Fibroblast of lung (primary cell): ENCODE data around the gene CCDC169. TPM values are rescaled to one million over a fixed set of nuclear protein-coding genes. Genes with fewer than 3 reads are reported as not detected.
A peak's percentile ranks its signal among the peaks of the same experiment; 100 is the strongest.

Experiments used
- DNase-seq, 2 donors: peaks; one replicate each; pipeline versions ENCODE4 v3.0.0 to v3.0.0-alpha.2; 2010; ENCODE audit warnings: low read depth in 2 of 2
- H2AFZ ChIP-seq: 2 replicates; pipeline ENCODE4 v1.5.1; 2012; ENCODE audit warnings: low read length, control low read depth, inconsistent platforms
- H3K27ac ChIP-seq: 2 replicates; pipeline ENCODE4 v1.5.1; 2011; ENCODE audit warnings: low read length, control low read depth; ENCODE audit not compliant: insufficient read depth
- H3K27me3 ChIP-seq: 2 replicates; pipeline ENCODE4 v1.5.1; 2011; ENCODE audit warnings: mild to moderate bottlenecking, low read length; ENCODE audit not compliant: control insufficient read depth, insufficient read depth
- H3K36me3 ChIP-seq: 2 replicates; pipeline ENCODE4 v1.5.1; 2011; ENCODE audit warnings: low read length; ENCODE audit not compliant: control insufficient read depth, insufficient read depth
- H3K4me1 ChIP-seq: 2 replicates; pipeline ENCODE4 v1.5.1; 2011; ENCODE audit warnings: low read length; ENCODE audit not compliant: control insufficient read depth, insufficient read depth; ENCODE audit errors: extremely low read depth
- H3K4me2 ChIP-seq: 2 replicates; pipeline ENCODE4 v1.5.1; 2011; ENCODE audit warnings: low read length, control low read depth; ENCODE audit not compliant: insufficient read depth; ENCODE audit errors: extremely low read depth
- H3K4me3 ChIP-seq, 4 experiments: fragments of 200-600 bp in 1 of 4; sonication (generic) in 1 of 4; replicated peaks in 1 of 4; 2 replicates each; pipeline ENCODE4 v1.5.1; 2011 to 2016; ENCODE audit warnings: low read length in 4 of 4, low read depth in 3 of 4, mild to moderate bottlenecking in 3 of 4, control low read depth in 2 of 4, inconsistent platforms in 1 of 4, mixed read lengths in 1 of 4; ENCODE audit not compliant: insufficient read depth in 1 of 4; ENCODE audit errors: control extremely low read depth in 1 of 4
- H3K79me2 ChIP-seq: 2 replicates; pipeline ENCODE4 v1.5.1; 2012; ENCODE audit warnings: mild to moderate bottlenecking, low read length, inconsistent platforms; ENCODE audit not compliant: control insufficient read depth, insufficient read depth
- H3K9ac ChIP-seq: 2 replicates; pipeline ENCODE4 v1.5.1; 2011; ENCODE audit warnings: mild to moderate bottlenecking, low read length, control low read depth; ENCODE audit not compliant: insufficient read depth
- H3K9me3 ChIP-seq: 2 replicates; pipeline ENCODE4 v1.5.1; 2012; ENCODE audit warnings: low read depth, low read length; ENCODE audit not compliant: control insufficient read depth, insufficient read depth
- H4K20me1 ChIP-seq: 2 replicates; pipeline ENCODE4 v1.5.1; 2011; ENCODE audit warnings: low read length; ENCODE audit not compliant: control insufficient read depth, insufficient read depth; ENCODE audit errors: extremely low read depth
- CTCF ChIP-seq, 2 donors: IDR thresholded peaks in 1 of 2; conservative IDR thresholded peaks in 1 of 2; 1 replicate in 1 of 2; 2 replicates in 1 of 2; pipeline ENCODE4 v1.5.1; 2011 to 2012; ENCODE audit warnings: low read length in 2 of 2, control low read depth in 1 of 2, inconsistent platforms in 1 of 2, low read depth in 1 of 2, mild to moderate bottlenecking in 1 of 2
- EZH2 ChIP-seq: IDR thresholded peaks from 2 replicates; pipeline ENCODE4 v1.5.1; 2012; ENCODE audit warnings: low read length, control low read depth, mild to moderate bottlenecking; ENCODE audit errors: missing control alignments
- polyA plus RNA-seq, 2 donors: library from polyadenylated mRNA; depleted of rRNA in 1 of 2; stranded (reverse) in 1 of 2; unstranded in 1 of 2; fragments of >200 nt; gene quantifications; 2 replicates each; pipeline ENCODE4 v1.2.1, GENCODE V29; 2011 to 2012; ENCODE audit warnings: missing spikeins in 1 of 2
- total RNA-seq: library from RNA; depleted of rRNA; stranded (reverse); fragments of >200 nt; gene quantifications from 2 replicates; pipeline ENCODE4 v1.2.1, GENCODE V29; 2014

Gene CCDC169
- total and polyA plus RNA-seq, 2 donors (not counting 1 experiment from before 2014, with no cell fraction given): 2.9 to 7.1 TPM

- peak; percentile 87 to 93 for DNase-seq
- Histone ChIP-seq H3K27ac (peak overlapping the region; percentile 100), H4K20me1 (no peaks in the 10 kb centered on the region), H3K36me3 (no peaks in the 10 kb centered on the region), H3K4me1 (peaks cover 2% of the 10 kb centered on the region), H3K79me2 (peaks cover 44% of the 10 kb centered on the region), H3K9me3 (no peaks in the 10 kb centered on the region), H3K9ac (peak overlapping the region; percentile 98), H3K27me3 (no peaks in the 10 kb centered on the region), H2AFZ (peak overlapping the region; percentile 60), H3K4me3 (peak overlapping the region; percentile 74 to 97 (median 92)), H3K4me2 (peak overlapping the region; percentile 99)
- TF ChIP-seq EZH2: no peak
- TF ChIP-seq CTCF (conservative IDR thresholded peaks at IDR 0.05 in 1 of 2, IDR thresholded peaks at IDR 0.05 in 1 of 2; ENCODE audit: low read depth in 1 of 2, low read length in 2 of 2): no peak
Measured at GRCh38 chr13:36345438-36346221, 48.0 kb upstream of the CCDC169 start.

- peaks cover 2% of the 10 kb centered on the region for H3K4me1 ChIP-seq
- peak overlapping the region; percentile 100 for H3K27ac ChIP-seq
- no peaks in the 10 kb centered on the region for H4K20me1 ChIP-seq
- peak overlapping the region; percentile 74 to 97 (median 92) for H3K4me3 ChIP-seq
- H3K27me3 ChIP-seq: no peaks in the 10 kb centered on the region
- peak in 1 of 2 donors; percentile 17 for DNase-seq
- peak overlapping the region; percentile 98 for H3K9ac ChIP-seq
- H2AFZ ChIP-seq: no peak overlapping the region
- no peak for TF ChIP-seq EZH2
- no peak for TF ChIP-seq CTCF (conservative IDR thresholded peaks at IDR 0.05 in 1 of 2, IDR thresholded peaks at IDR 0.05 in 1 of 2; ENCODE audit: low read depth in 1 of 2, low read length in 2 of 2)
- peak overlapping the region; percentile 99 for H3K4me2 ChIP-seq
- peaks cover 49% of the 10 kb centered on the region for H3K79me2 ChIP-seq
- no peaks in the 10 kb centered on the region for H3K9me3 ChIP-seq
- no peaks in the 10 kb centered on the region for H3K36me3 ChIP-seq
Measured at GRCh38 chr13:36344886-36345437, 47.3 kb upstream of the CCDC169 start.

DNA sequence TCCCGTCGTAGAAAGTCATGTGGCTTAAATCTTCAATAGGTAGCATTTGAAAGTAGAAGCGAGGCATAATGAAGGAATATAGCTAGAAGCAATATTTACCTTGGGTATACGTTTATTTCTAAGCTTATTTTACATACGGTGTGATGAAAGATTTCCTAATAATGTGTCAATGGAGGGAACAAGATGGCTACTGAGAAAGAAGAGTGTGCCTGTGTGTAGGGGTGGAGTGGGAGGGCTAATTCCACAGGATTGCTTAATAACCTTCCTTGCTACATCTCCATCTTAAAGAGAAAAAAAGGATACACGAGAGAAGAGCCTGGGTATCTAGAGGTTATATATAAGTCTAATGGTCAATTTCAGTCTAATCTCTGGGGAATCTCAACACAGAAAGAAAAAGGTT is 46.6 kb upstream of the CCDC169 start:
- peak overlapping the region; percentile 100 for H3K27ac ChIP-seq
- H3K4me2 ChIP-seq: peak overlapping the region; percentile 99
- no peak for TF ChIP-seq EZH2
- no peak for TF ChIP-seq CTCF (conservative IDR thresholded peaks at IDR 0.05 in 1 of 2, IDR thresholded peaks at IDR 0.05 in 1 of 2; ENCODE audit: low read depth in 1 of 2, low read length in 2 of 2)
- H3K4me3 ChIP-seq: peak overlapping the region; percentile 74 to 97 (median 92)
- H3K9me3 ChIP-seq: no peaks in the 10 kb centered on the region
- peaks cover 2% of the 10 kb centered on the region for H3K4me1 ChIP-seq
- H3K27me3 ChIP-seq: no peaks in the 10 kb centered on the region
- H3K9ac ChIP-seq: no peak overlapping the region
- peaks cover 55% of the 10 kb centered on the region for H3K79me2 ChIP-seq
- H3K36me3 ChIP-seq: no peaks in the 10 kb centered on the region
- H4K20me1 ChIP-seq: no peaks in the 10 kb centered on the region
- peak; percentile 35 to 83 for DNase-seq
- no peak overlapping the region for H2AFZ ChIP-seq
